GM12878 (cell line): ENCODE results near the gene MCM6. TPM values are rescaled to one million over a fixed set of nuclear protein-coding genes. Genes with fewer than 3 reads are reported as not detected.

Experiments
- ATAC-seq: fragments of 200-7000 bp; cut with Tn5 transposase; 3 replicates; pipeline ENCODE4 v1.9.1; 2020; ENCODE audit warnings: mild to moderate bottlenecking, moderate library complexity
- BruUV-seq: library from RNA; stranded (reverse); fragments of 400-500 nt; replicated peaks from 2 replicates; lab custom pipeline; 2021; lab: Mats Ljungman, UMichigan
- CTCF ChIA-PET: fragments of 300-600 bp; sonication (Branson Sonifier 250); formaldehyde crosslinking; extraction: SDS; loops from one replicate; lab custom pipeline; 2021; ENCODE audit warnings: inconsistent platforms; lab: Yijun Ruan, JAX
- POLR2A ChIA-PET: fragments of 350-600 bp; formaldehyde crosslinking; extraction: SDS; loops from one replicate; lab custom pipeline; 2021; ENCODE audit warnings: inconsistent platforms; lab: Charles Lee
- RAD21 ChIA-PET: fragments of 300-600 bp; sonication (Branson Sonifier 250); formaldehyde crosslinking; loops from one replicate; lab custom pipeline; 2023; ENCODE audit warnings: antibody characterized with exemption; ENCODE audit not compliant: unreplicated experiment; lab: Charles Lee
- SMC1A ChIA-PET: fragments of 300-600 bp; sonication (Branson Sonifier 250); formaldehyde crosslinking; loops from one replicate; lab custom pipeline; 2023; ENCODE audit not compliant: unreplicated experiment, uncharacterized antibody; lab: Charles Lee
- DNase-seq: peaks from one replicate; pipeline ENCODE4 v3.0.0-alpha.2; 2011; ENCODE audit warnings: low read depth, low spot score
- FAIRE-seq: peaks from 3 replicates; lab custom pipeline; 2011; peaks lifted over from hg19 to GRCh38; lab: Jason Lieb, UNC
- H2AFZ ChIP-seq: 2 replicates; pipeline ENCODE4 v1.6.0; 2011; ENCODE audit warnings: low read depth, low read length, control low read depth; ENCODE audit not compliant: control insufficient read depth
- H3K27ac ChIP-seq: 2 replicates; pipeline ENCODE4 v1.5.1; 2011; ENCODE audit warnings: control low read depth; ENCODE audit not compliant: control insufficient read depth, insufficient read depth
- H3K27me3 ChIP-seq, 2 experiments: replicated peaks in 1 of 2; 2 replicates each; pipeline versions ENCODE4 v1.6.0 to v1.6.1; 2011; ENCODE audit warnings: low read length in 1 of 2; ENCODE audit not compliant: control insufficient read depth in 2 of 2, insufficient read depth in 2 of 2
- H3K36me3 ChIP-seq, 2 experiments: 2 replicates each; pipeline ENCODE4 v1.5.1; 2011; ENCODE audit warnings: low read length in 1 of 2; ENCODE audit not compliant: control insufficient read depth in 2 of 2, insufficient read depth in 2 of 2
- H3K4me1 ChIP-seq: 2 replicates; pipeline ENCODE4 v1.6.1; 2011; ENCODE audit warnings: mild to moderate bottlenecking, low read length, moderate library complexity, mixed read lengths; ENCODE audit not compliant: control insufficient read depth, insufficient read depth
- H3K4me2 ChIP-seq: 2 replicates; pipeline ENCODE4 v1.6.0; 2011; ENCODE audit warnings: control low read depth; ENCODE audit not compliant: control insufficient read depth, insufficient read depth
- H3K4me3 ChIP-seq: fragments of 200-600 bp; sonication (generic); 2 replicates; pipeline ENCODE4 v1.5.1; 2016
- H3K79me2 ChIP-seq: 2 replicates; pipeline ENCODE4 v1.6.0; 2011; ENCODE audit warnings: low read length; ENCODE audit not compliant: control insufficient read depth, insufficient read depth
- H3K9ac ChIP-seq: 2 replicates; pipeline ENCODE4 v1.8.0; 2011; ENCODE audit warnings: low read length, control low read depth, mixed read lengths; ENCODE audit not compliant: control insufficient read depth, insufficient read depth
- H3K9me3 ChIP-seq: replicated peaks from 3 replicates; pipeline ENCODE4 v1.5.1; 2011; ENCODE audit warnings: mild to moderate bottlenecking, low read length; ENCODE audit not compliant: control insufficient read depth, insufficient read depth
- H4K20me1 ChIP-seq: 2 replicates; pipeline ENCODE4 v1.6.0; 2011; ENCODE audit not compliant: control insufficient read depth, insufficient read depth
- EED ChIP-seq: sonication (generic); IDR thresholded peaks from 2 replicates; pipeline ENCODE4 v1.6.1; 2016; ENCODE audit warnings: antibody characterized with exemption, low read depth
- FOXM1 ChIP-seq: IDR thresholded peaks from 2 replicates; pipeline ENCODE4 v1.6.1; 2012; ENCODE audit warnings: low read depth, mild to moderate bottlenecking, inconsistent platforms, low read length, moderate library complexity
- GATAD2B ChIP-seq: fragments of 450-650 bp; conservative IDR thresholded peaks from 2 replicates; pipeline ENCODE4 v1.6.1; 2017; ENCODE audit warnings: low read depth, mild to moderate bottlenecking, moderate library complexity
- NFXL1 ChIP-seq: fragments of 450-650 bp; IDR thresholded peaks from 2 replicates; pipeline ENCODE4 v1.6.1; 2017; ENCODE audit warnings: antibody characterized with exemption, mild to moderate bottlenecking, borderline replicate concordance
- POLR2AphosphoS2 ChIP-seq: IDR thresholded peaks from 2 replicates; pipeline ENCODE4 v1.6.1; 2011; ENCODE audit warnings: low read depth, mild to moderate bottlenecking, low read length, improper control_type of control experiment, moderate library complexity
- SKIL ChIP-seq: fragments of 450-650 bp; IDR thresholded peaks from 2 replicates; pipeline ENCODE4 v1.6.1; 2017; ENCODE audit warnings: mild to moderate bottlenecking, low read depth, inconsistent platforms; ENCODE audit not compliant: poor library complexity, severe bottlenecking
- TARDBP ChIP-seq: IDR thresholded peaks from 2 replicates; pipeline ENCODE4 v1.6.1; 2016; ENCODE audit warnings: borderline replicate concordance
- WGBS: methylation state at CpG from one replicate; pipeline ENCODE4 v1.1.6; 2016; ENCODE audit warnings: low lambda C conversion rate; ENCODE audit not compliant: insufficient replicate concordance, insufficient coverage; ENCODE audit errors: missing lambda C conversion rate; 5-methylcytosine and 5-hydroxymethylcytosine counted together
- in situ Hi-C: fragments of 300-500 bp; cut with MboI; formaldehyde crosslinking; loops from 9 replicates; pipeline ENCODE4 v1.14.3; 2018; ENCODE audit warnings: mixed read lengths
- intact Hi-C: fragments of 100-400 bp; cut with micrococcal nuclease; formaldehyde crosslinking; loops from one replicate; pipeline ENCODE4 v1.14.2; 2022; ENCODE audit not compliant: unreplicated experiment
- polyA plus RNA-seq, 11 experiments: library from polyadenylated mRNA; depleted of rRNA in 4 of 11; unstranded in 6 of 11; stranded (reverse) in 5 of 11; fragments of >200 nt; fragmentation: Nextera tagmentation in 4 of 11; fragmentation: Illumina TruSeq in 1 of 11; extraction: Ambion mirVana in 4 of 11; extraction: Trizol in 1 of 11; gene quantifications; 1 replicate in 1 of 11; 2 replicates in 10 of 11; pipeline versions ENCODE4 v1.2.1 to v1.2.3, GENCODE V29; 2011 to 2016; ENCODE audit warnings: inconsistent platforms in 2 of 11, missing spikeins in 2 of 11, low read depth in 1 of 11
- total RNA-seq, 4 experiments: library from RNA; depleted of rRNA in 3 of 4; stranded (reverse); fragments of >200 nt in 3 of 4; fragmentation: Illumina TruSeq in 1 of 4; extraction: Trizol in 1 of 4; gene quantifications; 2 replicates each; pipeline versions ENCODE4 v1.2.1 to v1.2.3, GENCODE V29; 2013 to 2021

The MCM6 gene
- total and polyA plus RNA-seq, 10 of the 15 experiments (the other 5 are each of a cell fraction or from before 2014, with no cell fraction given): 37.4 to 118 (median 82.2) TPM

DNA sequence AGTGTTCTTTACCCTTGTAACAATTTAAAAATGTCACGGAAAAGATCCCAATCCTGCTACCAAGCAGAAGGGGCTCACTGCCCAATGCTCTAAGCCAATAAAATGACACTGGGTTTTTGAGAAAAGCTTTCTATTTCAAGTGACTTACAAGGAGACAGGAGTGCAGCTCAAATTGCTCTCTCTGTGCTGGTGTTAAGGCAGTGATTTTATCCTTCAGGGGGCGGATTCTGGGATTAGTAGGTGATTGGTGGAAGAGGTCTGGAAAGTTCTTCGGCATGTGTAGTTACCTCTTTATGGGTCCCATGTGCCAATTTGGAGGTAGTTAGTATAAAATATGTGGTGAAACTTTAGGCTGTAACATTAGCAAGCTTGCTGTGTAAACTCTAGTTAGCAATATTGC lies 27.4 kb upstream of the MCM6 start:
- Histone ChIP-seq H3K9ac (no peak overlapping the region), H3K27ac (no peak overlapping the region), H3K9me3 (no peaks in the 10 kb centered on the region), H3K4me3 (no peak overlapping the region), H3K4me2 (no peak overlapping the region), H3K27me3 (no peaks in the 10 kb centered on the region), H2AFZ (no peak overlapping the region), H3K36me3 (peaks cover 0 to 16% of the 10 kb centered on the region in 2 experiments; a peak in 2 of 4 replicates), H3K79me2 (no peaks in the 10 kb centered on the region), H3K4me1 (no peaks in the 10 kb centered on the region), H4K20me1 (no peaks in the 10 kb centered on the region)
- POLR2A ChIA-PET: interaction anchor here (0.7 kb wide), 1 partner anchor 9 kb away, joined by 3 read pairs; no protein-coding TSS in a partner anchor
- TF ChIP-seq POLR2AphosphoS2 (0 out of 2 replicates have a peak, but pooled peaks have one; percentile 9), FOXM1 (no peak)
- WGBS: 99% methylated on average over 3 of the region's 3 CpGs
- DNase-seq (no peak), FAIRE-seq (no peak), ATAC-seq (no peak)
- BruUV-seq: no TSS peak
- intact Hi-C loops: no loop called here
- RAD21 ChIA-PET: no interaction called here
- in situ Hi-C loops: loop anchor here (25.0 kb wide), 1 partner anchor 1934 kb away; no protein-coding TSS in a partner anchor
- CTCF ChIA-PET: interaction anchor here (0.8 to 3.7 kb wide), 3 partner anchors 11 to 481 kb away, joined by 3 to 23 read pairs (median 7); no protein-coding TSS in a partner anchor
- SMC1A ChIA-PET: interaction anchor here (0.6 to 1.4 kb wide), 2 partner anchors 10 to 171 kb away, joined by 3 read pairs; no protein-coding TSS in a partner anchor

GRCh38 chr2:135899567-135899966 lies 23.3 kb upstream of the MCM6 start:
- Histone ChIP-seq H3K4me2 (no peak overlapping the region), H3K4me3 (no peak overlapping the region), H3K36me3 (peaks cover 0 to 5% of the 10 kb centered on the region in 2 experiments; a peak in 1 of 4 replicates), H4K20me1 (no peaks in the 10 kb centered on the region), H3K4me1 (no peaks in the 10 kb centered on the region), H3K9ac (no peak overlapping the region), H3K27ac (no peak overlapping the region), H3K27me3 (no peaks in the 10 kb centered on the region), H3K79me2 (no peaks in the 10 kb centered on the region), H3K9me3 (no peaks in the 10 kb centered on the region), H2AFZ (no peak overlapping the region)
- no peak for FAIRE-seq
- SMC1A ChIA-PET: no interaction called here
- CTCF ChIA-PET: interaction anchor here (1.6 kb wide), 1 partner anchor 895 kb away, joined by 3 read pairs; no protein-coding TSS in a partner anchor
- RAD21 ChIA-PET: interaction anchor here (0.6 kb wide), 1 partner anchor 78 kb away, joined by 3 read pairs; no protein-coding TSS in a partner anchor
- 98% methylated on average over 4 of the region's 4 CpGs for WGBS
- DNase-seq: no peak
- TF ChIP-seq TARDBP (no peak), SKIL (no peak), EED (no peak), GATAD2B (no peak), NFXL1 (no peak)
- ATAC-seq: no peak
- intact Hi-C loops: no loop called here
- in situ Hi-C loops: no loop called here
- BruUV-seq: no TSS peak
- POLR2A ChIA-PET: no interaction called here
